Thyroid gland (tissue), 4 donors: ENCODE data around the gene ZDHHC18.

Experiments used
- CTCF ChIP-seq, 6 experiments: fragments of 200-600 bp in 3 of 6; fragments of 450-650 bp in 3 of 6; sonication (generic) in 3 of 6; IDR thresholded peaks; one replicate each; pipeline ENCODE4 v1.5.1; 2016 to 2019; ENCODE audit warnings: antibody characterized with exemption in 6 of 6, mild to moderate bottlenecking in 2 of 6, inconsistent platforms in 1 of 6, moderate library complexity in 1 of 6
- POLR2A ChIP-seq, 2 donors: fragments of 450-650 bp; IDR thresholded peaks; one replicate each; pipeline ENCODE4 v1.6.1; 2017; ENCODE audit warnings: antibody characterized with exemption in 2 of 2, mild to moderate bottlenecking in 2 of 2, moderate library complexity in 1 of 2

GRCh38 chr1:26855636-26856035 is 29.1 kb downstream of the ZDHHC18 start:
- TF ChIP-seq CTCF (IDR thresholded peaks at IDR 0.05) (no peak), POLR2A (IDR thresholded peaks at IDR 0.05) (no peak)
